ENCODE results near the gene SLC34A3. TPM values are rescaled to one million over a fixed set of nuclear protein-coding genes. Genes with fewer than 3 reads are reported as not detected.
A peak's percentile ranks its signal among the peaks of the same experiment; 100 is the strongest.

The SLC34A3 gene
- polyA plus RNA-seq, 2 of the 4 experiments (the other 2 are of a cell fraction) = 0.05 TPM; not detected in 1

GRCh38 chr9:137240318-137240840 lies 9.7 kb downstream of the SLC34A3 start (continued):
- TF ChIP-seq REST (IDR thresholded peaks at IDR 0.05) = no peak
- TF ChIP-seq MAZ (IDR thresholded peaks at IDR 0.05; ENCODE audit: borderline replicate concordance, low read depth, low read length) = peak; percentile 56; the same call in 1 of the 2 replicates
- TF ChIP-seq JUNB (IDR thresholded peaks at IDR 0.05) = no peak
- TF ChIP-seq MAX (IDR thresholded peaks at IDR 0.05) = peak; percentile 98
- TF ChIP-seq BCL3 (IDR thresholded peaks at IDR 0.05) = peak; percentile 79; the same call in 2 of the 3 replicates
- TF ChIP-seq E2F6 (IDR thresholded peaks at IDR 0.05; ENCODE audit: borderline replicate concordance, low read depth) = peak; percentile 92

GRCh38 chr9:137240841-137241489 lies 10.3 kb downstream of the SLC34A3 start, which contains the start of gene TUBB4B:
Gene TUBB4B, plus strand, starts transcription at chr9:137241287. Its CDS starts 74 bp downstream, at chr9:137241361.
- ATAC-seq (peak; percentile 61 to 78), FAIRE-seq (peak; percentile 95), DNase-seq (ENCODE audit: low read depth in 1 of 2, low spot score in 1 of 2) (peak; percentile 99 to 100)
- ChIA-PET POLR2A (interaction anchor here (0.5 to 3.3 kb wide), 49 partner anchors 9 to 378 kb away, joined by 3 to 97 read pairs (median 5); partner anchors contain the start of genes ANAPC2, CYSRT1, DPP7 and EHMT1), CTCF (interaction anchor here (0.9 to 13.1 kb wide), 11 partner anchors 9 to 211 kb away, joined by 3 to 236 read pairs (median 4); partner anchors contain the start of genes CYSRT1, NELFB, NRARP and RNF208)
- Histone ChIP-seq H3K4me1 (peaks cover 54% of the 10 kb centered on the region), H3K27ac (peak within 1 kb of the TSS; percentile 98 to 99), H3K4me2 (peak within 1 kb of the TSS; percentile 98), H3K4me3 (peak within 1 kb of the TSS; percentile 91), H3K9me3 (no peaks in the 10 kb centered on the region)
- 2% methylated on average over 24 of the region's 67 CpGs for WGBS (ENCODE audit: missing lambda C conversion rate)
- TF ChIP-seq CTCF (IDR thresholded peaks at IDR 0.05) = no peak
- peak; percentile 28; the same call in 1 of the 2 replicates for TF ChIP-seq GATA3 (IDR thresholded peaks at IDR 0.05; ENCODE audit: borderline replicate concordance)
- no peak for TF ChIP-seq BHLHE40 (IDR thresholded peaks at IDR 0.05; ENCODE audit: low read depth, low read length)
- TF ChIP-seq CHD4 (IDR thresholded peaks at IDR 0.05; ENCODE audit: borderline replicate concordance) = no peak
- no peak; the same call in 1 of the 2 replicates for TF ChIP-seq POLR2AphosphoS2 (conservative IDR thresholded peaks at IDR 0.05; ENCODE audit: low read length)
- no peak for TF ChIP-seq EP300 (IDR thresholded peaks at IDR 0.05)
- TF ChIP-seq NR3C1 (IDR thresholded peaks at IDR 0.05) = no peak
- no peak for TF ChIP-seq HOXB13 (CRISPR knock-in tag; IDR thresholded peaks at IDR 0.05; ENCODE audit: low read depth)
- TF ChIP-seq ZC3H11A (IDR thresholded peaks at IDR 0.05) = no peak
- no peak for TF ChIP-seq FOSB (CRISPR knock-in tag; IDR thresholded peaks at IDR 0.05)
- TF ChIP-seq ATOH8 (CRISPR knock-in tag; IDR thresholded peaks at IDR 0.05; ENCODE audit: low read depth) = no peak
- TF ChIP-seq HDAC2 (IDR thresholded peaks at IDR 0.05) = no peak
- TF ChIP-seq ESRRA (IDR thresholded peaks at IDR 0.05; ENCODE audit: borderline replicate concordance, low read length) = no peak
- no peak for TF ChIP-seq ZNF302 (CRISPR knock-in tag; IDR thresholded peaks at IDR 0.05)
- no peak for TF ChIP-seq EHMT2 (IDR thresholded peaks at IDR 0.05; ENCODE audit: low read depth)
- peak; percentile 87; the same call in 1 of the 2 replicates for TF ChIP-seq TP53 (CRISPR knock-in tag; IDR thresholded peaks at IDR 0.05)
- TF ChIP-seq E2F6 (IDR thresholded peaks at IDR 0.05; ENCODE audit: borderline replicate concordance, low read depth) = no peak; the same call in 1 of the 2 replicates
- no peak for TF ChIP-seq SMC3 (IDR thresholded peaks at IDR 0.05)
- no peak for TF ChIP-seq FOXS1 (CRISPR knock-in tag; IDR thresholded peaks at IDR 0.05)
- no peak for TF ChIP-seq CHD2 (IDR thresholded peaks at IDR 0.05; ENCODE audit: low read length, partially characterized antibody)
- peak; percentile 17; the same call in 1 of the 2 replicates for TF ChIP-seq MAX (IDR thresholded peaks at IDR 0.05)
- TF ChIP-seq RFX5 (IDR thresholded peaks at IDR 0.05) = peak; percentile 78
- TF ChIP-seq EHF (CRISPR knock-in tag; IDR thresholded peaks at IDR 0.05) = no peak
- TF ChIP-seq HEYL (CRISPR knock-in tag; IDR thresholded peaks at IDR 0.05) = no peak
